PC-3 (cell line): ENCODE results near the gene EP400.

Experiments used
- CTCF ChIP-seq: fragments of 300-600 bp; sonication (generic); conservative IDR thresholded peaks from 2 replicates; pipeline ENCODE4 v1.5.1; 2017; ENCODE audit warnings: antibody characterized with exemption, low read depth, mild to moderate bottlenecking, low read length
- EZH2 ChIP-seq: fragments of 300-600 bp; sonication (generic); IDR thresholded peaks from one replicate; pipeline ENCODE4 v1.6.1; 2017; ENCODE audit warnings: antibody characterized with exemption, mild to moderate bottlenecking, low read length; ENCODE audit not compliant: unreplicated experiment

- TF ChIP-seq CTCF (no peak), EZH2 (no peak)
Measured at GRCh38 chr12:132106921-132107320, 157.2 kb downstream of the EP400 start.
